Testis (tissue), 2 donors: Measurements from ENCODE around the gene NOS3.

Source experiments
- POLR2A ChIP-seq: fragments of 450-650 bp; IDR thresholded peaks from one replicate; pipeline ENCODE4 v1.6.1; 2017; ENCODE audit warnings: antibody characterized with exemption, mild to moderate bottlenecking, moderate library complexity
- TF ChIP-seq, protein P1 (sequence below), 3 experiments: fragments of 450-650 bp in 2 of 3; fragments of 200-600 bp in 1 of 3; sonication (generic) in 1 of 3; IDR thresholded peaks; one replicate each; pipeline ENCODE4 v1.5.1; 2016 to 2019; ENCODE audit warnings: antibody characterized with exemption in 3 of 3, mild to moderate bottlenecking in 2 of 3, moderate library complexity in 1 of 3

GRCh38 chr7:150958062-150958552 lies 32.7 kb upstream of the NOS3 start:
- TF ChIP-seq, protein P1, sequence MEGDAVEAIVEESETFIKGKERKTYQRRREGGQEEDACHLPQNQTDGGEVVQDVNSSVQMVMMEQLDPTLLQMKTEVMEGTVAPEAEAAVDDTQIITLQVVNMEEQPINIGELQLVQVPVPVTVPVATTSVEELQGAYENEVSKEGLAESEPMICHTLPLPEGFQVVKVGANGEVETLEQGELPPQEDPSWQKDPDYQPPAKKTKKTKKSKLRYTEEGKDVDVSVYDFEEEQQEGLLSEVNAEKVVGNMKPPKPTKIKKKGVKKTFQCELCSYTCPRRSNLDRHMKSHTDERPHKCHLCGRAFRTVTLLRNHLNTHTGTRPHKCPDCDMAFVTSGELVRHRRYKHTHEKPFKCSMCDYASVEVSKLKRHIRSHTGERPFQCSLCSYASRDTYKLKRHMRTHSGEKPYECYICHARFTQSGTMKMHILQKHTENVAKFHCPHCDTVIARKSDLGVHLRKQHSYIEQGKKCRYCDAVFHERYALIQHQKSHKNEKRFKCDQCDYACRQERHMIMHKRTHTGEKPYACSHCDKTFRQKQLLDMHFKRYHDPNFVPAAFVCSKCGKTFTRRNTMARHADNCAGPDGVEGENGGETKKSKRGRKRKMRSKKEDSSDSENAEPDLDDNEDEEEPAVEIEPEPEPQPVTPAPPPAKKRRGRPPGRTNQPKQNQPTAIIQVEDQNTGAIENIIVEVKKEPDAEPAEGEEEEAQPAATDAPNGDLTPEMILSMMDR (IDR thresholded peaks at IDR 0.05): no peak
- no peak for TF ChIP-seq POLR2A
